NCI-H1105 treated with DMSO at 0.1 percent for 48 hours (cell line): ENCODE results near the gene PRKCH.
"Not testable (repeated sequence)": the region's sequence is repeated elsewhere in the genome, so short reads cannot be mapped to it uniquely, and the experiment has no call there.

Source experiments
- DNase-seq: peaks from one replicate; lab custom pipeline; 2025; lab: John Stamatoyannopoulos, UW

The PRKCH gene

GRCh38 chr14:61308198-61308597, 13.2 kb upstream of the PRKCH start:
- DNase-seq, result no peak

GRCh38 chr14:61308701-61309100, 12.7 kb upstream of the PRKCH start:
- DNase-seq, result not testable (repeated sequence)

GRCh38 chr14:61315313-61315712, 6.1 kb upstream of the PRKCH start:
- peak; percentile 87 for DNase-seq

GRCh38 chr14:61319086-61319485, 2.3 kb upstream of the PRKCH start:
- no peak for DNase-seq

GRCh38 chr14:61319706-61320105, 1.7 kb upstream of the PRKCH start:
- DNase-seq, result no peak

GRCh38 chr14:61320170-61320569, 1.2 kb upstream of the PRKCH start:
- DNase-seq, result not testable (repeated sequence)

- no peak for DNase-seq
These were observed 484 bp upstream of the PRKCH start for GRCh38 chr14:61320806-61321384.

GRCh38 chr14:61322011-61322798, 826 bp downstream of the PRKCH start:
- DNase-seq, result no peak

- peak; percentile 66 for DNase-seq
These were observed 1.5 kb downstream of the PRKCH start for GRCh38 chr14:61322799-61323290.

GRCh38 chr14:61323970-61324369, 2.6 kb downstream of the PRKCH start:
- no peak for DNase-seq

GRCh38 chr14:61325166-61325565, 3.8 kb downstream of the PRKCH start:
- no peak for DNase-seq

GRCh38 chr14:61326146-61326545, 4.8 kb downstream of the PRKCH start:
- DNase-seq, result no peak

- peak; percentile 37 for DNase-seq
These were observed 5.5 kb downstream of the PRKCH start for GRCh38 chr14:61326847-61327246.

GRCh38 chr14:61328626-61329262, 7.4 kb downstream of the PRKCH start:
- no peak for DNase-seq

GRCh38 chr14:61329478-61330051, 8.2 kb downstream of the PRKCH start:
- DNase-seq, result no peak

- DNase-seq, result no peak
These were observed 9.1 kb downstream of the PRKCH start for GRCh38 chr14:61330511-61330910.

- no peak for DNase-seq
These were observed 10.7 kb downstream of the PRKCH start for GRCh38 chr14:61331992-61332657.

- DNase-seq, result no peak
These were observed 11.3 kb downstream of the PRKCH start for GRCh38 chr14:61332658-61333029.

- no peak for DNase-seq
These were observed 11.7 kb downstream of the PRKCH start for GRCh38 chr14:61333087-61333486.

- no peak for DNase-seq
These were observed 12.9 kb downstream of the PRKCH start for GRCh38 chr14:61334197-61334701.

GRCh38 chr14:61335049-61335448, 13.7 kb downstream of the PRKCH start:
- no peak for DNase-seq

GRCh38 chr14:61335671-61336275, 14.4 kb downstream of the PRKCH start:
- peak; percentile 77 for DNase-seq
